GM12891 (cell line): ENCODE measurements around the gene NAAA.
A peak's percentile ranks its signal among the peaks of the same experiment; 100 is the strongest.
"Not testable (repeated sequence)": the region's sequence is repeated elsewhere in the genome, so short reads cannot be mapped to it uniquely, and the experiment has no call there.

Experiments
- DNase-seq: peaks from one replicate; pipeline ENCODE4 v3.0.0; 2011; ENCODE audit warnings: low spot score; ENCODE audit not compliant: insufficient read length
- FAIRE-seq: peaks from 2 replicates; lab custom pipeline; 2011; peaks lifted over from hg19 to GRCh38; lab: Jason Lieb, UNC
- PAX5 ChIP-seq: IDR thresholded peaks from 2 replicates; pipeline ENCODE4 v1.6.1; 2011; ENCODE audit warnings: low read length, moderate library complexity, mild to moderate bottlenecking; ENCODE audit not compliant: insufficient read depth, severe bottlenecking
- POLR2A ChIP-seq: IDR thresholded peaks from 2 replicates; pipeline ENCODE4 v1.6.1; 2011; ENCODE audit warnings: low read depth, low read length, control low read depth
- POLR2AphosphoS5 ChIP-seq: IDR thresholded peaks from 2 replicates; pipeline ENCODE4 v1.6.1; 2011; ENCODE audit warnings: low read depth, low read length, control low read depth
- POU2F2 ChIP-seq: IDR thresholded peaks from 2 replicates; pipeline ENCODE4 v1.6.1; 2011; ENCODE audit warnings: low read depth, mild to moderate bottlenecking, control low read depth, low read length, moderate library complexity
- SPI1 ChIP-seq: IDR thresholded peaks from 2 replicates; pipeline ENCODE4 v1.6.1; 2011; ENCODE audit warnings: low read depth, low read length, control low read depth
- TAF1 ChIP-seq: IDR thresholded peaks from 2 replicates; pipeline ENCODE4 v1.6.1; 2011; ENCODE audit warnings: low read depth, low read length, control low read depth

The NAAA gene

GRCh38 chr4:75953509-75953908 lies 12.7 kb upstream of the NAAA start:
- peak; percentile 31 for FAIRE-seq
- DNase-seq = no peak
- TF ChIP-seq PAX5 = no peak
- TF ChIP-seq POU2F2 = no peak
- TF ChIP-seq POLR2A = no peak
- TF ChIP-seq POLR2AphosphoS5 = no peak
- no peak for TF ChIP-seq TAF1
- no peak for TF ChIP-seq SPI1

GRCh38 chr4:75950213-75950815 lies 9.5 kb upstream of the NAAA start:
- no peak for TF ChIP-seq POLR2A
- no peak for TF ChIP-seq PAX5
- no peak for TF ChIP-seq TAF1
- TF ChIP-seq POLR2AphosphoS5 = no peak
- no peak for TF ChIP-seq SPI1
- TF ChIP-seq POU2F2 = no peak
- peak; percentile 23 for FAIRE-seq
- DNase-seq = no peak

GRCh38 chr4:75948822-75949444 lies 8.1 kb upstream of the NAAA start:
- DNase-seq (no peak), FAIRE-seq (peak; percentile 45)
- TF ChIP-seq POLR2AphosphoS5 = no peak
- TF ChIP-seq TAF1 = no peak
- no peak for TF ChIP-seq PAX5
- TF ChIP-seq POU2F2 = peak; percentile 41; the same call in 1 of the 2 replicates

DNA sequence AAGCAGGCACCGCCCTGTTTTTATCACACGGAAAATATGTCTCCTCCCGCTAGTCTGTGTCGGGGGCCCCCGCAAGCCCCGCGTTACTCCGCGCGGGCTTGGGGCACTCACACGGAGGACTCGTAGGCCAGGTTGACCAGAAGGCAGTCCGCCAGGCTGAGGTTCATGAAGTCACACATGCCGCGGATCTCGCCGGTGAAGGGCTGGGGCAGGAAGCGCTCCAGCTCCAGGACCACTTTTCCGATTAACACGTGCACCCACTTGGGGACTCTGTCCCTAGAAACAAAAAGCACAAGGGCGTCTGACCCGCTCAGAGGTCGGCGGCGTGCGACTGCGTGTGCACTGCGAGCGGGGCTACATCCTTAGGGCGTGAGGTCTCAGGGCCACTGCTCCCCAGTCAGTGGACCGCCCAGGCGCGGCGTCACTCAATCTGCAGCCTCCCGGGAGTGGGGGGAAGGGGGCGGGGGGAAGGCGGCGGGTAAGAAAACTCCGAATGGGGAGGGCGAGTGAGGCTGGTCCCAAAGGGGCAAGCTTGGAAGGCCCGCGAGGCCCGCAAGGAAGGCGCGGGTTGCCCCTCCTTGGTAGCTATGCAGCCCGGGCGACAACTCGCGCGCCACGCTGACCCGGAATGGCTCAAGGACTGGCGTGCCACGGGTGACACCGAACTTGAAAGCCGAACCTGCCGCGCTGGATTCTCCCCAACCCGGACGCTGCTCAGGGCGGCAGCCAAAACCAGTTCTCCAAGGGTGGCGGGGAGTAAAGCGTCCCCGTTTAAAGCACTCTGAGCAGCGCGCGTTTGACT lies 722 bp downstream of the NAAA start:
- no peak for FAIRE-seq
- TF ChIP-seq TAF1 (no peak), POLR2AphosphoS5 (no peak), POLR2A (no peak), PAX5 (no peak), SPI1 (no peak), POU2F2 (no peak)
- peak; percentile 75 for DNase-seq

DNA sequence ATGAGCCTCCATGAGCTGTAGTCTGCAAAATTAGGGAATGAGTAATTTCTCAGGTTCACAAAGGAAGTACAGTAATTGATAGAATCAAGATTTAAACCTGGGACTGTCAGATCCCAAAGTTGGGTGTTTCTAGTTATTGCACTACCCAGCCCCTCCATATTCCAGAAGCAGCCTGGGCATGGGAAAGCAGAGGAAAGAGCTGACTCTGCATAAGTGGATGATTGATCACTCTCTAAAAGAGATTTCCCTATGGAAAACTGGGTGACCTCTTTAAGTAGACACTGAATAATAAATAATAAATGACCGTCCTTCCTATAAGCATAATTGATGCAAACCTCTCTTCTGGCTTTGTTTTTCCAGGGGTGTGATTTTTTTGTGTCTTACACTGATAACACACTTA lies 5.2 kb downstream of the NAAA start:
- DNase-seq (no peak), FAIRE-seq (no peak)
- TF ChIP-seq PAX5 (no peak), POLR2AphosphoS5 (no peak), POLR2A (no peak), SPI1 (no peak), POU2F2 (no peak), TAF1 (no peak)

GRCh38 chr4:75930152-75930551 lies 10.7 kb downstream of the NAAA start:
- FAIRE-seq (no peak), DNase-seq (no peak)
- TF ChIP-seq POU2F2 = no peak
- no peak for TF ChIP-seq POLR2AphosphoS5
- TF ChIP-seq PAX5 = no peak
- no peak for TF ChIP-seq TAF1
- TF ChIP-seq POLR2A = no peak
- no peak for TF ChIP-seq SPI1

- DNase-seq, FAIRE-seq: not testable (repeated sequence)
Observed at GRCh38 chr4:75924916-75925315, 15.9 kb downstream of the NAAA start.

DNA sequence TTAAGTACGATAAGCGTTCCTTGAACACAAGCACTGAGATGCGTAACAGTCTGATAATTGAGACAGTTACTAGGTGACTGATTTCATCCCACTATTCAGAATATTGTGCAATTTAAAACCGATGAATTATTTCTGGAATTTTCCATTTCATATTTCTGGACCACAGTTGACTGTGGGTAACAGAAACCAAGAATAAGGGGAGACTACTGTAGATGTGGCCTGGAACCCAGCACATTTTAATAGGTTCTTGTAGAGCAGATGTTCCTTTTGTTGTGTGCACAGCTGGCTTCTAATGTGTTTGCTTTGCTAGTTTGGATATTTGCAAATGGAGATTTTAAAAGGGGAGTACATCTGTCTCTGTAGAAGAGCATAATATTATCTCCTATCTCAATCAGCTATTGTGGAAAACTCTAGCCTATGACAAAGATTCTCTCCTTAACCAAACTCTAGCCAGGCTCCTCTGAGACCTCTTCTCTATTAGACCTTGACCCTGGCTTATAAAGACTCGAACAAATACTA lies 16.4 kb downstream of the NAAA start:
- FAIRE-seq = no peak
- DNase-seq = no peak
- no peak for TF ChIP-seq POU2F2
- TF ChIP-seq SPI1 = no peak
- TF ChIP-seq PAX5 = no peak
- TF ChIP-seq POLR2AphosphoS5 = no peak
- TF ChIP-seq POLR2A = no peak
- TF ChIP-seq TAF1 = no peak

DNA sequence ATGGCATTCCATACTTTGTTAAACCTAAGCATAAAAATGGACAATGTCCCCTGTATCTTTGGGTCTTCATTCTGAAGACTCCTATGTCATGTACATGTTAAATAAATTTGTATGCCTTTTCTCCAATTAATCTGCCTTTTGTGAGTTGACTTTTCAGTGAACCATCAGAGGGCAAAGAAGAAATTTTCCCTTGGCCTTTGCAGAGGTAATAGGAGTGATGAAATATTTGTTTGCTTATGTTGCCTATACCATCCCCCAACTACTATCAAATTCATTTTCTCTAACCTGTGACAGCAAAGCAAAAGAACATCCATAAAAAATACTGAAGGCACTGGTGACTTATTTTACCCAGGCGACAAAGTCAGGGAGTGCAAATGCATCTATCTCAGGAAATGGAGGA lies 18.2 kb downstream of the NAAA start:
- no peak for TF ChIP-seq TAF1
- TF ChIP-seq POU2F2 = no peak
- no peak for TF ChIP-seq POLR2A
- no peak for TF ChIP-seq SPI1
- TF ChIP-seq PAX5 = no peak
- TF ChIP-seq POLR2AphosphoS5 = no peak
- FAIRE-seq = no peak
- no peak for DNase-seq

- DNase-seq = no peak
- TF ChIP-seq POU2F2 (no peak), POLR2AphosphoS5 (no peak), SPI1 (no peak), TAF1 (no peak), PAX5 (no peak), POLR2A (no peak)
- FAIRE-seq = no peak
Observed at GRCh38 chr4:75921910-75922309, 18.9 kb downstream of the NAAA start.
